ENCODE measurements around the gene TPSB2. TPM values are rescaled to one million over a fixed set of nuclear protein-coding genes. Genes with fewer than 3 reads are reported as not detected.

The TPSB2 gene
- polyA plus RNA-seq, 3 donors, result not detected

- no peak overlapping the region for H3K4me3 Mint-ChIP-seq
- no peak overlapping the region for H3K4me3 ChIP-seq (replicated peaks in 1 of 3; ENCODE audit: low read depth in 2 of 3, low read length in 3 of 3)
These were observed 34.5 kb upstream of the TPSB2 start for GRCh38 chr16:1264345-1265089.

DNA sequence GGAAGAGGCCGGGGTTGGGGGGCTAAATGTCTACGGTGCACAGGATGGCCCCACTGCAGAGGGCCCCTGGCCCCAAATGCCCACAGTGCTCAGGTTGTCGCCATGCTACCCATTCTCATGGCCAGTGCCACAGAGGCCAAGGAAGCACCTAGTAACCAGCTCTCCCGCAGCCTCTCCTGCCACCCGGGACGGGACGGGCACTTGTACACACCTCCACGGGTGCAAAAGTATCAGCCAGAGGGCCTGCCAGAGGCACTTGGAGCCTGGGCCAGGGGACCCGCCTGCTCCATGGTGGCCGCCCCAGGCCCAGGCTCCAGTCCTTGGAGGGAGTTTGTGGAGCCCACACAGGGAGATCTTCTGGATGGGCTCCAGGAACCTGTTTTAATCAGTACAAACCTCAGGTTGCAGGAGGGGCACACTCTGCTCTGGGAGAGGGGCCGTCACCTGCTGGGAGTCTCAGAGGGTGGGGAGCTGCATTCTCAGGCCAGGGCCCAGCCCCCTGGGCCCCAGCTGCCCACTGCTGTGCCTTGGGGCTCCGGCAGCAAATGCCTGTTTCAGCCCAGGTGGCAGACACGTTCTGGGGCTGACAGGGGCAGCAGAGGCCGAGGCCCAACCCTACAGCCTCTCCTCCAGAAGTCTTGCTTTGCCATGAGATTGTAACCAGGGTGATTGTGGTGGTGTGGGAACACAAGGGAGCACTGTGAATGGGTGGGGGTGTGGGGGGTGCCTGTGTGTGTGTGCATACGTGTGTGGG lies 33.8 kb upstream of the TPSB2 start:
- Histone ChIP-seq H3K4me3 (replicated peaks in 1 of 3; ENCODE audit: low read depth in 2 of 3, low read length in 3 of 3) (no peak overlapping the region), H3K36me3 (replicated peaks in 1 of 2; ENCODE audit: control insufficient read depth in 1 of 2, insufficient read depth in 2 of 2, low read length in 2 of 2) (no peaks in the 10 kb centered on the region), H3K27ac (ENCODE audit: low read depth in 1 of 2, low read length in 2 of 2) (no peak overlapping the region), H3K27me3 (ENCODE audit: control insufficient read depth in 2 of 2, insufficient read depth in 2 of 2, low read length in 2 of 2) (peaks cover 0 to 40% of the 10 kb centered on the region in 2 donors), H3K9ac (ENCODE audit: insufficient read depth, low read length, poor library complexity, severe bottlenecking) (no peak overlapping the region), H3K79me2 (ENCODE audit: insufficient read depth, low read length) (no peaks in the 10 kb centered on the region), H3K4me2 (replicated peaks; ENCODE audit: extremely low read depth, low read length, poor library complexity, severe bottlenecking) (no peak overlapping the region), H3K4me1 (ENCODE audit: control insufficient read depth in 1 of 2, insufficient read depth in 2 of 2, low read length in 2 of 2) (no peaks in the 10 kb centered on the region), H4K20me1 (ENCODE audit: insufficient read depth, low read length) (no peaks in the 10 kb centered on the region), H2AFZ (ENCODE audit: insufficient read depth, low read depth, low read length, poor library complexity, severe bottlenecking) (no peak overlapping the region), H3K9me3 (replicated peaks in 1 of 2; ENCODE audit: control insufficient read depth in 1 of 2, insufficient read depth in 1 of 2, low read length in 2 of 2) (no peaks in the 10 kb centered on the region)
- intact Hi-C loops (cut with micrococcal nuclease), result loop anchor here in 1 of 2 donors (10.0 kb wide), 1 partner anchor 49 kb away; no protein-coding TSS in a partner anchor
- H3K27me3 Mint-ChIP-seq (ENCODE audit: low read depth in 3 of 3), result peaks cover 27 to 47% (median 36%) of the 10 kb centered on the region in 3 donors
- no peak overlapping the region for H3K4me3 Mint-ChIP-seq
- TF ChIP-seq, protein P1, sequence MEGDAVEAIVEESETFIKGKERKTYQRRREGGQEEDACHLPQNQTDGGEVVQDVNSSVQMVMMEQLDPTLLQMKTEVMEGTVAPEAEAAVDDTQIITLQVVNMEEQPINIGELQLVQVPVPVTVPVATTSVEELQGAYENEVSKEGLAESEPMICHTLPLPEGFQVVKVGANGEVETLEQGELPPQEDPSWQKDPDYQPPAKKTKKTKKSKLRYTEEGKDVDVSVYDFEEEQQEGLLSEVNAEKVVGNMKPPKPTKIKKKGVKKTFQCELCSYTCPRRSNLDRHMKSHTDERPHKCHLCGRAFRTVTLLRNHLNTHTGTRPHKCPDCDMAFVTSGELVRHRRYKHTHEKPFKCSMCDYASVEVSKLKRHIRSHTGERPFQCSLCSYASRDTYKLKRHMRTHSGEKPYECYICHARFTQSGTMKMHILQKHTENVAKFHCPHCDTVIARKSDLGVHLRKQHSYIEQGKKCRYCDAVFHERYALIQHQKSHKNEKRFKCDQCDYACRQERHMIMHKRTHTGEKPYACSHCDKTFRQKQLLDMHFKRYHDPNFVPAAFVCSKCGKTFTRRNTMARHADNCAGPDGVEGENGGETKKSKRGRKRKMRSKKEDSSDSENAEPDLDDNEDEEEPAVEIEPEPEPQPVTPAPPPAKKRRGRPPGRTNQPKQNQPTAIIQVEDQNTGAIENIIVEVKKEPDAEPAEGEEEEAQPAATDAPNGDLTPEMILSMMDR (IDR thresholded peaks at IDR 0.05), result no peak
- no peak for DNase-seq
- peaks cover 4% of the 10 kb centered on the region for H3K4me1 Mint-ChIP-seq
- peaks cover 3 to 12% (median 6%) of the 10 kb centered on the region in 7 donors for H3K9me3 Mint-ChIP-seq
- no peak overlapping the region for H3K27ac Mint-ChIP-seq
- WGBS (ENCODE audit: insufficient coverage), result 93% methylated on average over 11 of the region's 15 CpGs
- no peaks in the 10 kb centered on the region for H3K36me3 Mint-ChIP-seq

More at GRCh38 chr16:1264345-1265089, 34.5 kb upstream of the TPSB2 start:
- H3K9me3 Mint-ChIP-seq, result peaks cover 3 to 10% (median 6%) of the 10 kb centered on the region in 7 donors
- peaks cover 23 to 39% (median 32%) of the 10 kb centered on the region in 3 donors for H3K27me3 Mint-ChIP-seq (ENCODE audit: low read depth in 3 of 3)
- Histone ChIP-seq H3K36me3 (replicated peaks in 1 of 2; ENCODE audit: control insufficient read depth in 1 of 2, insufficient read depth in 2 of 2, low read length in 2 of 2) (no peaks in the 10 kb centered on the region), H3K4me2 (replicated peaks; ENCODE audit: extremely low read depth, low read length, poor library complexity, severe bottlenecking) (no peak overlapping the region), H2AFZ (ENCODE audit: insufficient read depth, low read depth, low read length, poor library complexity, severe bottlenecking) (no peak overlapping the region), H3K27ac (ENCODE audit: low read depth in 1 of 2, low read length in 2 of 2) (no peak overlapping the region), H3K79me2 (ENCODE audit: insufficient read depth, low read length) (no peaks in the 10 kb centered on the region), H4K20me1 (ENCODE audit: insufficient read depth, low read length) (no peaks in the 10 kb centered on the region), H3K9ac (ENCODE audit: insufficient read depth, low read length, poor library complexity, severe bottlenecking) (no peak overlapping the region), H3K27me3 (ENCODE audit: control insufficient read depth in 2 of 2, insufficient read depth in 2 of 2, low read length in 2 of 2) (peaks cover 0 to 33% of the 10 kb centered on the region in 2 donors), H3K4me1 (ENCODE audit: control insufficient read depth in 1 of 2, insufficient read depth in 2 of 2, low read length in 2 of 2) (no peaks in the 10 kb centered on the region), H3K9me3 (replicated peaks in 1 of 2; ENCODE audit: control insufficient read depth in 1 of 2, insufficient read depth in 1 of 2, low read length in 2 of 2) (no peaks in the 10 kb centered on the region)
- no peaks in the 10 kb centered on the region for H3K4me1 Mint-ChIP-seq
- no peak for DNase-seq
- no peak overlapping the region for H3K27ac Mint-ChIP-seq
- intact Hi-C loops (cut with micrococcal nuclease), result loop anchor here in 1 of 2 donors (10.0 kb wide), 1 partner anchor 50 kb away; no protein-coding TSS in a partner anchor
- 95% methylated on average over 11 of the region's 16 CpGs for WGBS (ENCODE audit: insufficient coverage)
- TF ChIP-seq, protein P1 (IDR thresholded peaks at IDR 0.05), result no peak
- no peaks in the 10 kb centered on the region for H3K36me3 Mint-ChIP-seq
